GM18498 (cell line): ENCODE data around the gene SLC25A22.

ENCODE experiments used
- ATAC-seq: cut with Tn5 transposase; IDR thresholded peaks from one replicate; pipeline ENCODE4 v1.9.1; 2021; ENCODE audit warnings: mild to moderate bottlenecking, moderate library complexity; ENCODE audit not compliant: unreplicated experiment

The SLC25A22 gene

DNA sequence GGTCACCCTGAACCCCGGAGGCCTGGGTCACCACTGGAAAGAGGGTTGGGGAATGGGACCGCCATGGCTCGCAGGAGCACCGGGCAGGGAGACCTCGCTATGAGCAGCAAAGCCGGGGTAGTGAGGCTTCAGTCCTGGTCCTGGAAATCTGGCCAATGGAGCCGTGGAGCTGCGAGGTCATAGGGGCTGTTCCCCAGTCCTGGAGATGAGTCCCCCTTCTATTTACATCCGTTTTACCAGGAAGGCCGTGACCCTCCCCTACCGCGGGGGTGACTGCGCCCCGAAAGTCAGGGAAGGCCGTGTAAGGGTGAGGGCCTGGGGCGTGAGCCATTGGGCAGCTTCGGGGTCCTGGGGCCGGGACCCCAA lies 6.5 kb upstream of the SLC25A22 start:
- ATAC-seq, result no peak

DNA sequence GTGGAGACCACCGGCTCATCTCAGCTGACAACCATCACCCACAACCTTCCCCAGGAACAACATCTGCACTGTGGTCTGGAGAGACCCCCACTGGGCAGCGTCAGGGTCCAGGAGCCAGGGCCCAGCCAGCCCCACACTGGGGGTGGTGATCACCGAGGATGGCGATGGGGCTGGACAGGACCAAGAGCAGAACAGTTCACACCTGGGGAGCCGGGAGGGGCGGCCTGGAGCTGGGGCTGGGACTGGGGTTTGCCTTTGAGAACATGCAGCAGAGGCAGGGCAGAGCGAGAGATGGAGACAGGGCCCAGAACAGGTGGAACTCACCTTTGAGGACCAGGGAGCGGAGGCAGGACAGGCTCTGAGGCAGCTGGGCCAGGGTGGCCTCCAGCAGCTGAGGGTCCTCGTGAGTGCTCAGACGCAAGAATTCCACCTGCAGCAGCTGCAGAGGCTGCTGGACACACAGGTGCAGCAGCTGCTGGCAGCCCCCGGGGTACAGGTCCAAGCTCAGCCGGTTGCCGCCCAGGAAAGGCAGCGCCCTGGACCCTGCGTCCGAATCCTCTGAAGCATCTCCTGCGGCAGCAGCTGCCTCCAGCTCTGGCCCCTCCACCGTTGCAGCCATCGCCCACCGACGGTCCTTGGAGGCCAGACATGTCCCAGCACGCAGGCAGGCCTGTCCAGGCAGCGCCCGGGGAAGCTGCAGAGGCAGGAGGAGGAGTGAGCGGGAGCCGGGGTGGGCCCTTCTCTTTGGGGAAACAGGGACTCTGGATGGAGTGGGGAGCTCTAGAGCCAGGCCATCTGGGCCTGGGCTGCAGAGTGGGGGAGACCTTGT lies 5.9 kb upstream of the SLC25A22 start:
- ATAC-seq, result no peak

DNA sequence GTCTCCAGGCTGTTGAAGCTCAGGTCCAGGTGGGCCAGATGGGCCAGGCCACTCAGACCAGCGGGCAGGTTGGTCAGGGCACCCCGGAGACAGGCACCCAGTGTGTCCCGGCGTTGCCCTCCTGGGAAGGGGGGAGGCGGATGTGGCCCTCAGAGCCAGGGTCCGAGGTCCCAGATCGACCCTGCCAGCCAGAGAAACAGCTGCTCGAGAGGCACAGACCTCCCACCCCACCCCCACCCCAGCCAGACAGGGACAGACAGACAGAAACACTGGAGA lies 5.3 kb upstream of the SLC25A22 start:
- no peak for ATAC-seq

DNA sequence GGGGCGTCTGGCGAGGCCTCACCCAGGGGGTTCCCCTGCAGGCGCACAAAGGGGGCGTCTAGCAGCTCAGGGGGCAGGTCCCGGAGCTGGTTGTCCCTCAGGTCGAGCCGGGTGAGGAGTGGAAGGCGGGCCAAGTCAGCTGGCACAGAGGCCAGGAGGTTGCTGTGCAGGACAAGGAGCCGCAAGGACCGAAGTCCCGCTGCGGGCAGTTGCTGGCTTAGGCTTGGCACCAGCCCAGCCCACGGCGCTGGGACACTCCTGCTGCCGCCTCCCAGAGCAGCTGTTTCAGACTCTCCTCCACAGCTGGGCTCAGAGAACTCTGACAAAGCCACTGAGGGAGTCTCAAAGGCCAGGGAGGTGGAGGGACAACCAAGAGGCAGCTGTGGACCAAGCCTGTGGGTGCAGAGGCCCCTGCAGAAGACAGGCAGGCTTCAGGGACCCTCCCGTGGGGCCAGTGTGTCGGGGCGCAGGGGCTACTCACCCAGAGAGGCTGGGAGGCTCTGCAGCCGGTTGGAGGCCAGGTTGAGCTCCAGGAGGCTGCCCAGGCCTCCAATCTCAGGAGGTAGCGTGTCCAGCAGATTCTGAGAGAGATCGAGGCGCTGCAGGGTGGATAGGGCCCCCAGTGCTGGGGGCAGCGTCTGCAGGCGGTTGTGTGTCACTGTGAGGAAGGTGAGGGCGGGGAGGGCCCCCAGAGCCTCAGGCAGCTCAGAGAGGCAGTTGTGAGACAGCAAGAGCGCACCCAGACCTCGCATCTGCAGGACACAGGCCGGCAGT lies 4.8 kb upstream of the SLC25A22 start:
- ATAC-seq, result no peak

DNA sequence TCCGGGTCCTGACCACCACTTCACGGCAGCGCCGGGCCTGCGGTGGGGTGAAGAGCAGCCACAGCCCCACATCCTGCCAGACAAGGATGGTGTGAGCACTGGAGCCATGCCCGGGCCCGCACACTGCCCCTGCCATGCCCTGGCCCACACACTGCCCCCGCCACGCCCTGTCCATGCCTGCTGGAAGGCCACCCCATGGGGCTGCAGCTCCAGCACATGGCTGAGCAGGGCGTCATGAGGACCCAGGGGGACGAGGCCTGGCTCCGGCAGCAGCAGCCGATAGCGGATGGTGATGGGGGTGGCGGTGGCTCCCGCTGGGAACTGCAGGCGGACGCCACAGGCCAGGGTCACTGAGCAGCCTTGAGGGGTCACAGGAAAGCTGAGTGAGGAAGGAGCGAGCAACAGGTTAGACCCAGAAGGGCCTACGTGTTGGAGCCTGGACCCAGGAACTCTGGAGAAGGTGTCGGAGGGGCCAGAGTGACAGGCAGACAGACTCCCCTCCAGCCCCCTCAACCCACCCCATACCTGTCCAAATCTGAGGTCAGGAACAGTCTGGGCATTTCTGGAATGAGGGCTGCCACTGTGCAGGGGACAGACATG lies 4.0 kb upstream of the SLC25A22 start:
- no peak for ATAC-seq

DNA sequence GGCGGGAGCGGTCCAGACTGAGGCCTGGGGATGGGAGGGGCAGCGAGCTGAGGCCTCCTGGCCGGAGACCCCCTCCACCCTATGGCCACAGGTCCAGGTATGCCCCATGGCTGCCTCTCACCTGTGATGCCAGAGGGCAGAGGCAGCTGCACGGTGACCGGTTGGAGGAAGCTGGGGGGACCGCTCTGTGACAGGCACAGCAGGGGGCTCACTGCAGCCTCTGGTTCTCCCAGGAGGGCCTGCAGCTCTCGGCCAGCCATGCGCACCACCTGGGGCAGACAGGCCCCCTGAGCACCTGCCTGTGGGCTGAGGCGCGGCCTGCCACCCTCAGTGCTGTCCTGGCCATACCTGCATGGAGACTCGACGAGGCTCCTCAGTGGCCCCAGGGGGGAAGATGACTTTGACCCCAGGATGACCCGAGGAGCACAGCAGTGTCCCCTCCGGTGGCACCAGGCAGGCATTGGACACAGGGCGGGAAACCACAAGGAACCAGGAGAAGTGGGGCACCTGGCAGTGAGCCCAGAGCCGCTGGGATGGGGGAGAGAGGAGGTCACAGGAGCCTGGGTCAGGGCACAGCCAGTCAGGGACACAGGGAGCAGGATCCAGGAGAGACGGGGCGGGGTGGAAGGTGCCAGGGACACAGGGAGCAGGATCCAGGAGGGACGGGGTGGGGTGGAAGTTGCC lies 3.2 kb upstream of the SLC25A22 start:
- no peak for ATAC-seq

DNA sequence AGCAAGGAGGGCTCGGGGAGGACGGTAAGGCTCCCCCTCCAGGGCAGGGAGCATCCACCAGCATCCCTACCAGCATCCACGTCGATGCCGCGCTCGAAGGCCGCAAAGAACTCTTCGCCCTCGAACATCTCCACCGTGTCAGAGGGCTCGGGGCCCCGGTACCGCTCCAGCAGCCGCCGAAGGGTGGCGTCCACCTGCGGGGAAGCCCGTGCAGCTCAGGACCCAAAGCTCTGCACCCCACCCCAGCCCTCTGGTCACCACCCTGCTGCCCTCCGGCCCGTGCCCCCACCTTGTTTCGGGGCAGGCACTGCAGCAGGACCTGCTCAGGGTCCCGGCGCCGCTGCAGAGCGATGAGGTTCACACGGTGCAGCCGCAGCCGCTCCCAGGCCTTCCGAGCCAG lies 2.4 kb upstream of the SLC25A22 start:
- ATAC-seq, result no peak

DNA sequence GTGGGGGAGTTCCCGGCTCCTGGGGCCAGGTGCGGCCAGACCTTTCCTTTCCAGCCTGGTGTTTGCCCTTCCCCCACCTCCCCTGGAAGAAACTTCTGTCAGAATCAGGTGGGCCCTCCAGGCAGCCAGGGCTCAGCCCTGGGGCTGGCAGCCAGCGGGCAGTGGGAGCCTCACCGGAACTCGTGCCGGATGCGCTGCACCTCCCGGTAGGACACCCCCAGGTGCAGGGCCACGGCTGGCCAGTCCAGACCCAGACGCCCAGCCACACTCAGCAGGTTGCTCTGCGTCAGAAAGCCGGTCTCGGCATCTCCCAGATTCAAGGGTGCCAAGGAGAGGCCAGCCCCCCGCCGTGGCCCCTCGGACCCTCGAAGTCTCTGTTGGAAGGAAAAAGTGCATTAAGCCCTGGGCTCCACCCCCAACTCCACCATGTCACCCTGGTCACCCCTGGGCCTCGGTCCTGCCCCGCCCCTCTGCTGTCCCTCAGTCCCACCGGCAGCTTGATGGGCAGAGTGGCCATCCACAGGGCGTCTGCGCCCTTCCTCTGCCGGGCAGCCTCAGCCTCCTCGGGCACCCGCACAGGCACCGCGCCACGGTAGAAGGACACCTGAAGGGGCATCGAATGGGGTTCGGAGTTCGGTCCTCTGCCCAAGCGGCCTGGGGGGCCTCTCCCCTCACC lies 1.7 kb upstream of the SLC25A22 start:
- no peak for ATAC-seq

DNA sequence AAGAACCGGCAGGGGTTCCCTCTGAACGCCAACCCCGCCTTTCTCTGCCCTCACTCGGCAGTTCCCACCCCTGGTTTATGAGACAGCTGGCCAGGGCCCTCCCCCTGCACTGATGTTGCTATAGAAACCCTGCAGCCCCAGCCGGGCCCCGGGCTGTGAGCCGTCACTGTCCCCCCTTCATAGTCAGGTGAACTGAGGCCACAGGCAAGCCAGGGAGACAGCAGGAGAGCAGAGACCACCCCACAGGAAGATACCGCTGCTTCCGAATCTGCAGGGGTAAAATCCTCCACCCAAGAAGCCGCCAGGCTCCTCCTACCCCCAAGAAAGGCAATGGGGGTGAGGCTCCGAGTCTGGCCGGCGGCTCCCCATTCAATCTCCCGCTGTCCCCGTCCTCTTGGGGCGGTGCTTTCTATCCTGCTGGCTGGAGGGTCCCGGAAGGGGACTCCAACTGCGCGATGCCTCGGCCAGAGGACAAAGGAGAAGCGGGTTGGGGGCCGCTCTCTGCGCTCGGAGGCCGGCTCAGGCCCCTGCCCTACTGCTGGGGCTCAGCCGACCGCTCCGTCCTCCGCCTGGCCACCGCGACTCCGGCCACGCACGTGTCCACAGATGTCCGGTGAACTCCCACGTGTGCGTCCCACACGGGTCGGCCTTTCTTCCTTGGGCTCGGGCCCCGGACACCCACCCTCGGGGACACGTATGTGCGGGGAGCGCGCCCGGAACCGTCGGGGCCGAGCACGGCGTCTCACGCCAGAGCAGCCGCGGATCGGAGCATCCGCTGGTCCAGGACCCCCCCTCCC lies 587 bp downstream of the SLC25A22 start:
- peak; percentile 46 for ATAC-seq

DNA sequence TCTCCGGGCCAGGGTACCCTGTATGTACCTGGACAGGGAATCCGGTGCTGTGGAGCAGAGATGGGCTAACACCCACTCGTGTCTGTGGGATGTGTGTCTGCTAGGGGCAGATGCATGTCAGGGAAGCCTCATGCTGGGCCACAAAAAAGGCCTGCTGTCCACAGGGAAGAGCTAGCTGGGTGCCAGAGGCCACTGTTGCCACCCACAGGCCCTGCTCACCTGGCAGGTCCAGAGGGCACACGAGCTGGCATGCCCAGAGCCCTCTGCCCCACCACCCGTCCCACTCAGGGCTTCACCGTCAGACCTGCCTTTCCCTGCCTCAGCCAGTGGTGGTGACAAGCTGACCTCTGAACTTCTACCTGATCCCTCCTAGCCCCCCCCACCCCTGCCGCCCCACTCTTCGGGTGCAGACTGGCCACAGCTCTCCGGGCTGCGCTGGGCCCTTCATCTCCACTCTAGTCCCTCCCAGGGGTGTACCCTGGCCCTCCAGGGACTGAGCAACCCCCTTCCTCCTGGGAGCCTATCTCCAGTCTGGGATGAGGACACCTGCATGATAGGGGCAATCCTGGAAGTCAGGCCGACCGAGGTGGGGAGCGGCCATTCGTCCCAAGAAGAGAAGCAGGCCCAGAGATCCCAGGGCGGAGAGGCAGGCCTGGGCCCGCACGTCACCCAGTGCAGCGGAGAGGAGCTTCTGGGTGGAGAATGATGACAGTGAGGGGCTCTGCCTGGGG lies 1.4 kb downstream of the SLC25A22 start:
- no peak for ATAC-seq

DNA sequence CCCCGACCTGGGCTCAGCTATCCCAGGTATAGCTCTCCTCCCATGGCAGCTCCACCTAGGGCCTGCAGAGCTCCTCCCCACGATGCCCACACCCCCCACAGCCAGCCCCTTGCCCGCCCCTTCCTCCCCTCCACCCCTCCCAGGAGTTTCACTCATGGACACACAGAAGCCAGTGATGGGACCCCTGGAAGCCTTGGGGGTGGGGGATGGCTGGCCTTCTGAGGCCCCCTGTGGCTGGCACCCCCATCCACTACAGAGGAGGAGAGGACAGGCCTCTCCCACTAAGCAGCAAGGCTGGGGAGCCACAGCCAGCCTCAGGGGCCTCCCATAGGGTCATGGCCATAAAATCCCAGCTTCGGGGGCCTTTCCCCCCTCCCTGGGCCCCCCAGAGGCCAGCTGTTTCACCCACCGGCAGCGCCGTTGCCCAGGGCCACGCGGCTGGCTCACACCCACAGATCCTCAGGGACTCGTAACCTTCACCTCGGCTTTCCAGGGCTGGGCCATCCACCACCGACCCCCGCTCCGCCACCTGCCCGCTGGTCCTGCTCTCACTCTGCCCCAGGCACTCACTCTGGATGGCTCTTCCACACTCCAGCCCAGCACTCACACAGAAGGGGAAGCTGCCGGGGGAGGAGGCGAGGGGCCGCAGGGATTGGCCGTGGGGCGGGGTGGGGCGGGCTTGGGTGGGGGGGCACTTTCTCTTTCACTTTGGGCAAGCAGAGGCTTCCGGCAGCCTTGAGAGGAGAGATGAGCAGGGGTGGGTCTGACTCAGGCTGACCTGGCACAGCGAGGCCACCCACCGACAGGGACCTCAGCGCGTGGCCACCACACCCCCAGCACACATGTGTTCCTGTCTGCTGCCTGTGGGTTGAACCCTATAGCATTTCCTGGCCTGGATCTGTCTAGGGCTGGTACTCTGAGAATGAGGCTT lies 2.2 kb downstream of the SLC25A22 start:
- peak; percentile 26 for ATAC-seq

DNA sequence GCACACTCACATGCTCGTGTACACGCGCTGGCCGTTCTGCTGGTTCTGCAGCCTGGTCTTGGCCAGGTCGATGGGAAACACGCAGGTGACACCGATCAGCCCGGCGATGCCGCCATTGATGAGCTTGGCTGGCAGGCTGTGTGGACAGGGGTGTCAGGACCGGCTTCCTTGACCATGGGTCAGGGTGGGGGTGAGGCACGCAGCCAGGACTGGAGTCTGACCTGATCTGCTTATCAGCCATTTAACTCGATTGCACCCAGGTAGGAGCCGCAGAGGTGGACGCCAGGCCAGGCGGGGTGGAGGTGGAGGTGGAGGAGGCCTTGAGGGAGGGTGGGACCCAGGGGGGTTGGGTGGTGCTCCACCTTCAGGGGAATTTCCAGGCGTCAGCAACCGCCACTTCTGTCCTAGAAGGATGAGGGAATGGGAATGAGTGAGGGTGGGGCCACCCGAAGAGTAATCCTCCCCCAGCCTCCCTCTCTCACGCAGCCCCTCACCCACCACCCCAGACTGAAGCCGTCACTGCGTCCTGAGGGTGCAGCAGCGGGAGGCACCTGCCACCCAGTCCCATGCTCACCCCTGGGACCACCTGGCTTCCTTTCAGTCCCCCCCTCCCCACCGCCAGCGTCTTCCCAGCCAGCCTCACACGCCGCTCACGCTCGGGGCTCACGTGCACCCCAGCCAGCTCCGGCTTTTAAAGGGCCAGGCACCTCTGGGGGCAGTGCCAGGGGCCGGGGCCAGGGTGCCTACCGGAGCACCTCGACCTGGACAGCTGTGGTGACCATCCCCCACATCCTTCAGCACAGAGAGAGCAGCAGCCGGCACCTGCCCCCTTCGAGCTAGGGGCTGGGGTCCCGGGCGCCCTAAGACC lies 3.1 kb downstream of the SLC25A22 start:
- ATAC-seq, result no peak

DNA sequence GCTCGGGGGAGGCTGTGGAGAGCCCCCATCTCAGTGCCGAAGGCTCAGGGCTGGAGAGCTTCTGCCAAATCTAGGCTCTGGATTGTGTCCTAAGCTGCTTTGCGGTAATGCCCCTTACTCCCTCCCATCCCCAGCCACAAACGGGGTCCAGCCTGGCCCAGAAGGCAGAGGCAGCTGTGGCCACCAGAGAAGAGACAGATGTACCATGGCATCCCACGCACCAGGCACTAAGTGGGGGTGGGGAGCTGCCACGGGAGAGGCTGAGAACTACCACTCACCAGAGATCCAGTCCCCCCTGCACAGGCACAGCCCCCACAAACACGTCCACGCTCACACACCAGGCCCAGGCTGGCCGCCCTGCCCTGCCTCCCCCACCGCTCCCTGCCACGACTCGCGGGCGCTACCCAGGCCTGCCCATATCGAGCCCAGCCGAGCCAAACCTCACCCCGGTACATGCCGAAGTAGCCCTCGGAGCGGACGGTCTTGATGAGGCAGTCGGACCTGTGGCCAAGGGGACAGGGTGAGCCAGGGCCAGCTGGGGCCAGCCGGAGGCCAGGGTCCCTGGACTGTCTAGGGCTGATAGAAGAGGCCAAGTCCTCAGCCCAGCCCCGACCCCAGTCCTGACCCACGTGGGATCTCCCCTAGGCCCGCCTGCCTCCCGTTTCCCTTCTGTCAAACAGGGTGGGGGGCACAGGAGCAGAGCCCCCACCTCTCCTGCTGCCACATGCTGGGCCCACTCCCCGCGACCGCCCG lies 3.9 kb downstream of the SLC25A22 start:
- no peak for ATAC-seq

DNA sequence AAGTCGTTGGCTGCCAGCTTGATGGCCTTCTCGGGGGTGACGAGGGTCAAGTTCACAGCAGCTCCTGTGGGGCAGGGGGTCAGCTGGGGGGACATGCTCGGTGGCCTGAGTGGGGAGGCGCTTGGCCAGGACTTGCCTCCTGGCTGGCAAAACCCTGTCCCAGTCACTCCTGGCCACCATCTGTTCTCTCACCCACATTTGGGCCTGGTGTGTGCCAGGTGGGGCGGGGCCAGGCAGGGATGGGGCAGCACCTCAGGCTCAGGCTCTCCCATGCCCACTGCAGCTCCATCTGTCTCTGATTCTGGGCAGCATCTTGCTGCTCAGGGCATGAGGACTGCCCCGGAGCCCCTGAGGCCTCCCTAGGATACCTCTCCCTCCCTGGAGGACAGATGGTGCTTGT lies 4.5 kb downstream of the SLC25A22 start:
- ATAC-seq, result no peak

DNA sequence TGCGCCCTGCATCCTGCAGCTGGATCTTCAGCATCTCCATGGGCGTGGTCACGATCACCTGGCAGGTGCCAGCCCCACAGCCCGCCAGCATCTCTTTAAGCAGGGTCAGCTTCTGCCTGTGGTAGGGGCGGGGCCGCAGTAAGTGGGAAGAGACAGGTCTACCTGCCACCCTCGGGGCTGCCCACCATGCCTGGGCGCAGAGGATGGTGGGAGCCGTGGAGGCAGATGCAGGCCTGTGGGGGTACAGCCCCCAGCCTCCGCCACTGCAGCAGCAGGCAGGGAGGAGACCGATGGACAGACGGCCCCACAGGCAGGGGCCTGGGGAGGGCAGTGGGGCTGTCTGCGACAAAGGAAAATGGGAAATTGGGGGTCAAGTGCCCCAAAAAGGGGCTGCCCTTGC lies 5.2 kb downstream of the SLC25A22 start:
- no peak for ATAC-seq

DNA sequence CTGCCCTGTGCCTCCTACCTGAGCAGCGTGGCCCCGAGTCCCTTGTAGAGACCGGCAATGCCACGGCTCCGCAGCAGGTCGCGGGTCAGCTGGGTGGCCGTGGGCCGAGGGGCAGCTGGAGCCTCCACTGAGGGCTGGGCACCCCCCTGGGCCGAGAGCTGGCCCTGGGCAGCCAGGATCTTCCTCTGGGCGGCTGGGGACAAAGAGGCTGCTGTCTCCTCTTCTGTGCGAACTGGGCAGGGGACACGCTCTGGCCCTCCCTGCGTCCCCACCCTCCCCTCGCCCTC lies 5.6 kb downstream of the SLC25A22 start:
- no peak for ATAC-seq
